Body of pancreas (tissue), 4 donors: ENCODE data around the gene TMEM245. TPM values are rescaled to one million over a fixed set of nuclear protein-coding genes. Genes with fewer than 3 reads are reported as not detected.

ENCODE experiments used
- ATAC-seq: fragments of 150-250 bp; one replicate; pipeline ENCODE4 v1.9.1; 2016
- DNase-seq, 4 donors: peaks; one replicate each; pipeline ENCODE4 v3.0.0-alpha.2; 2019
- H3K27ac ChIP-seq, 4 donors: fragments of 200-600 bp; sonication (generic); 1 replicate in 3 of 4; 2 replicates in 1 of 4; pipeline versions ENCODE4 v1.5.1 to v1.6.1; 2016 to 2019; ENCODE audit warnings: mild to moderate bottlenecking in 1 of 4, mixed read lengths in 1 of 4, moderate library complexity in 1 of 4
- H3K27me3 ChIP-seq, 2 donors: fragments of 200-600 bp; sonication (generic); one replicate each; pipeline ENCODE4 v1.6.0; 2016; ENCODE audit warnings: mild to moderate bottlenecking in 1 of 2
- H3K36me3 ChIP-seq, 2 donors: fragments of 200-600 bp; sonication (generic); replicated peaks in 1 of 2; 2 replicates each; pipeline ENCODE4 v1.5.1; 2016; ENCODE audit warnings: low read depth in 2 of 2; ENCODE audit not compliant: insufficient read depth in 1 of 2
- H3K4me1 ChIP-seq: fragments of 200-600 bp; sonication (generic); one replicate; pipeline ENCODE4 v1.6.0; 2016
- H3K4me3 ChIP-seq, 2 donors: fragments of 200-600 bp; sonication (generic); 1 replicate in 1 of 2; 2 replicates in 1 of 2; pipeline ENCODE4 v1.5.1; 2016 to 2019
- H3K9me3 ChIP-seq, 3 donors: fragments of 200-600 bp; sonication (generic); 1 replicate in 2 of 3; 2 replicates in 1 of 3; pipeline ENCODE4 v1.5.1; 2016
- CTCF ChIP-seq, 7 experiments: fragments of 450-650 bp in 4 of 7; fragments of 200-600 bp in 3 of 7; sonication (generic) in 3 of 7; IDR thresholded peaks; one replicate each; pipeline ENCODE4 v1.5.1; 2016 to 2019; ENCODE audit warnings: antibody characterized with exemption in 7 of 7
- POLR2A ChIP-seq, 3 donors: fragments of 450-650 bp; IDR thresholded peaks; one replicate each; pipeline ENCODE4 v1.6.1; 2016; ENCODE audit warnings: antibody characterized with exemption in 3 of 3, mild to moderate bottlenecking in 2 of 3
- WGBS, 2 donors: methylation state at CpG; one replicate each; pipeline ENCODE4 v1.1.5; 2017; 5-methylcytosine and 5-hydroxymethylcytosine counted together
- intact Hi-C: fragments of 100-400 bp; cut with DNase I; formaldehyde crosslinking; loops from one replicate; pipeline ENCODE4 v1.15.1; 2023
- total RNA-seq, 2 donors: library from RNA; depleted of rRNA; stranded (reverse); fragments of >200 nt; gene quantifications; one replicate each; pipeline ENCODE4 v1.1.0, GENCODE V29; 2016

TMEM245 gene
- total RNA-seq, 2 donors from 2014 or later: 38.9 to 47.0 TPM

GRCh38 chr9:109166171-109166770 is 46.5 kb upstream of the TMEM245 start:
- no peak overlapping the region for H3K4me3 ChIP-seq

GRCh38 chr9:109164042-109164441 is 44.3 kb upstream of the TMEM245 start:
- DNase-seq (no peak), ATAC-seq (no peak)
- no peaks in the 10 kb centered on the region for H3K9me3 ChIP-seq
- WGBS, 2 donors: 76 to 91% methylated on average over 5 of the region's 5 CpGs
- intact Hi-C loops: no loop called here
- H3K27ac ChIP-seq: no peak overlapping the region
- H3K27me3 ChIP-seq: no peaks in the 10 kb centered on the region
- H3K36me3 ChIP-seq: no peaks in the 10 kb centered on the region
- H3K4me1 ChIP-seq: peaks cover 4% of the 10 kb centered on the region
- no peak overlapping the region for H3K4me3 ChIP-seq
- TF ChIP-seq POLR2A (IDR thresholded peaks at IDR 0.05): no peak
- TF ChIP-seq CTCF (IDR thresholded peaks at IDR 0.05): no peak

More at GRCh38 chr9:109166171-109166770, 46.5 kb upstream of the TMEM245 start:
- H3K36me3 ChIP-seq: no peaks in the 10 kb centered on the region
- intact Hi-C loops: no loop called here
- no peak overlapping the region for H3K27ac ChIP-seq
- H3K4me1 ChIP-seq: peaks cover 4% of the 10 kb centered on the region
- DNase-seq: no peak
- 91 to 93% methylated on average over 13 to 16 of the region's 16 CpGs for WGBS, 2 donors
- no peak for ATAC-seq
- no peaks in the 10 kb centered on the region for H3K9me3 ChIP-seq
- H3K27me3 ChIP-seq: no peaks in the 10 kb centered on the region
- TF ChIP-seq POLR2A (IDR thresholded peaks at IDR 0.05): no peak
- TF ChIP-seq CTCF (IDR thresholded peaks at IDR 0.05): no peak

- no peaks in the 10 kb centered on the region for H3K27me3 ChIP-seq
- TF ChIP-seq POLR2A (IDR thresholded peaks at IDR 0.05) (no peak), CTCF (IDR thresholded peaks at IDR 0.05) (no peak)
- H3K9me3 ChIP-seq: no peaks in the 10 kb centered on the region
- no peaks in the 10 kb centered on the region for H3K36me3 ChIP-seq
- no peak for ATAC-seq
- 93 to 95% methylated on average over 1 of the region's 1 CpG for WGBS, 2 donors
- H3K4me1 ChIP-seq: peaks cover 4% of the 10 kb centered on the region
- no peak overlapping the region for H3K4me3 ChIP-seq
- DNase-seq: no peak
- H3K27ac ChIP-seq: no peak overlapping the region
- intact Hi-C loops: no loop called here
These were observed 43.4 kb upstream of the TMEM245 start for GRCh38 chr9:109163194-109163593.

GRCh38 chr9:109162677-109163076 is 42.9 kb upstream of the TMEM245 start:
- intact Hi-C loops: no loop called here
- Histone ChIP-seq H3K27ac (no peak overlapping the region), H3K27me3 (no peaks in the 10 kb centered on the region), H3K9me3 (no peaks in the 10 kb centered on the region), H3K4me1 (peaks cover 4% of the 10 kb centered on the region), H3K36me3 (no peaks in the 10 kb centered on the region), H3K4me3 (no peak overlapping the region)
- DNase-seq (no peak), ATAC-seq (no peak)
- TF ChIP-seq CTCF (IDR thresholded peaks at IDR 0.05): no peak
- TF ChIP-seq POLR2A (IDR thresholded peaks at IDR 0.05): no peak
- WGBS, 2 donors: 70 to 89% methylated on average over 3 of the region's 3 CpGs

- H3K36me3 ChIP-seq: no peaks in the 10 kb centered on the region
- no peaks in the 10 kb centered on the region for H3K27me3 ChIP-seq
- TF ChIP-seq POLR2A (IDR thresholded peaks at IDR 0.05) (no peak), CTCF (IDR thresholded peaks at IDR 0.05) (no peak)
- no peaks in the 10 kb centered on the region for H3K9me3 ChIP-seq
- no peak overlapping the region for H3K27ac ChIP-seq
- 86 to 92% methylated on average over 3 of the region's 3 CpGs for WGBS, 2 donors
- no peak for DNase-seq
- intact Hi-C loops: no loop called here
- no peaks in the 10 kb centered on the region for H3K4me1 ChIP-seq
- ATAC-seq: no peak
- H3K4me3 ChIP-seq: no peak overlapping the region
These were observed 41.7 kb upstream of the TMEM245 start for GRCh38 chr9:109161471-109161870.
